Mucosa of descending colon (tissue), 3 donors: ENCODE results near the gene LENG9. TPM values are rescaled to one million over a fixed set of nuclear protein-coding genes. Genes with fewer than 3 reads are reported as not detected.

Source experiments
- ATAC-seq: fragments of 200-7000 bp; cut with Tn5 transposase; one replicate; pipeline ENCODE4 v1.9.1; 2020; ENCODE audit warnings: mild to moderate bottlenecking, moderate library complexity
- DNase-seq, 3 donors: peaks; one replicate each; pipeline ENCODE4 v3.0.0-alpha.2; 2020
- H3K36me3 ChIP-seq: fragments of 200-600 bp; one replicate; pipeline ENCODE4 v1.8.0; 2021; ENCODE audit warnings: low read depth, mild to moderate bottlenecking
- H3K4me1 ChIP-seq: fragments of 200-600 bp; one replicate; pipeline ENCODE4 v1.8.0; 2021; ENCODE audit warnings: low read depth, mild to moderate bottlenecking
- H3K4me3 ChIP-seq: fragments of 200-600 bp; one replicate; pipeline ENCODE4 v1.8.0; 2021; ENCODE audit warnings: mild to moderate bottlenecking
- H3K9me3 ChIP-seq: fragments of 200-600 bp; one replicate; pipeline ENCODE4 v1.8.0; 2021; ENCODE audit warnings: mild to moderate bottlenecking
- intact Hi-C, 2 donors: fragments of 100-400 bp; cut with DNase I in 1 of 2; cut with micrococcal nuclease in 1 of 2; formaldehyde crosslinking; loops; one replicate each; pipeline versions ENCODE4 v1.11.0 to v1.11.1; 2022; cut with DNase I, micrococcal nuclease
- total RNA-seq, 3 donors: library from RNA; stranded (reverse); fragmentation: NEBNext Ultra II Directional in 2 of 3; extraction: Animal tissue kit (Norgen Biotek cat#: 25700) in 2 of 3; gene quantifications; one replicate each; pipeline versions ENCODE4 v1.2.1 to v1.2.4, GENCODE V29; 2021 to 2023
- TF ChIP-seq, protein P1 (sequence below): fragments of 200-600 bp; IDR thresholded peaks from one replicate; pipeline ENCODE4 v1.8.0; 2022; ENCODE audit warnings: antibody characterized with exemption, mild to moderate bottlenecking
- donor health status: DM: no; HTN: no; CAD: no; lungs with moderate emphysema.
- donor health status: DM: no; HTN: no; CAD: no.
- donor health status: DM: no; HTN: yes; CAD: no.

Gene LENG9
- total RNA-seq, 3 donors from 2014 or later = 9.2 to 21.6 (median 20.9) TPM

DNA sequence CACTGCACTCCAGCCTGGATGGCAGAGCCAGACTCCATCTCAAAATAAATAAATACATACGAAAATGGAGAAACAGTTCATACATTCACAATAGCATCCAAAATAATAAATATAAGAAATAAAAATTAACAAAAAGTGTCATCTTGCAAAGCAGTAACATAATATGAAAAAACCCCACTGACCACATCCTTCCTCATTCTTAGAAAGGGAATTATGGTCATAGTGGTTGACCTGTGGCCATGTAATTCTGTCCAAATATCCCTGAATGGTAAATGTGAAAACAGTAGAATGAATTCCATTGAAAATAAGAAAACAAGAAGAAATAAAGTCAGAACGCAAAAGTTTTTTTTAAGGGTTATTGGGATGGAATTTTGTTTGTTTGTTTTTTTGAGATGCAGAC, 16.5 kb upstream of the LENG9 start:
- TF ChIP-seq, protein P1, sequence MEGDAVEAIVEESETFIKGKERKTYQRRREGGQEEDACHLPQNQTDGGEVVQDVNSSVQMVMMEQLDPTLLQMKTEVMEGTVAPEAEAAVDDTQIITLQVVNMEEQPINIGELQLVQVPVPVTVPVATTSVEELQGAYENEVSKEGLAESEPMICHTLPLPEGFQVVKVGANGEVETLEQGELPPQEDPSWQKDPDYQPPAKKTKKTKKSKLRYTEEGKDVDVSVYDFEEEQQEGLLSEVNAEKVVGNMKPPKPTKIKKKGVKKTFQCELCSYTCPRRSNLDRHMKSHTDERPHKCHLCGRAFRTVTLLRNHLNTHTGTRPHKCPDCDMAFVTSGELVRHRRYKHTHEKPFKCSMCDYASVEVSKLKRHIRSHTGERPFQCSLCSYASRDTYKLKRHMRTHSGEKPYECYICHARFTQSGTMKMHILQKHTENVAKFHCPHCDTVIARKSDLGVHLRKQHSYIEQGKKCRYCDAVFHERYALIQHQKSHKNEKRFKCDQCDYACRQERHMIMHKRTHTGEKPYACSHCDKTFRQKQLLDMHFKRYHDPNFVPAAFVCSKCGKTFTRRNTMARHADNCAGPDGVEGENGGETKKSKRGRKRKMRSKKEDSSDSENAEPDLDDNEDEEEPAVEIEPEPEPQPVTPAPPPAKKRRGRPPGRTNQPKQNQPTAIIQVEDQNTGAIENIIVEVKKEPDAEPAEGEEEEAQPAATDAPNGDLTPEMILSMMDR = no peak
- H3K4me3 ChIP-seq = no peak overlapping the region
- no peaks in the 10 kb centered on the region for H3K9me3 ChIP-seq
- H3K4me1 ChIP-seq = peaks cover 8% of the 10 kb centered on the region
- intact Hi-C loops = no loop called here
- DNase-seq (no peak), ATAC-seq (no peak)
- H3K36me3 ChIP-seq = no peaks in the 10 kb centered on the region

DNA sequence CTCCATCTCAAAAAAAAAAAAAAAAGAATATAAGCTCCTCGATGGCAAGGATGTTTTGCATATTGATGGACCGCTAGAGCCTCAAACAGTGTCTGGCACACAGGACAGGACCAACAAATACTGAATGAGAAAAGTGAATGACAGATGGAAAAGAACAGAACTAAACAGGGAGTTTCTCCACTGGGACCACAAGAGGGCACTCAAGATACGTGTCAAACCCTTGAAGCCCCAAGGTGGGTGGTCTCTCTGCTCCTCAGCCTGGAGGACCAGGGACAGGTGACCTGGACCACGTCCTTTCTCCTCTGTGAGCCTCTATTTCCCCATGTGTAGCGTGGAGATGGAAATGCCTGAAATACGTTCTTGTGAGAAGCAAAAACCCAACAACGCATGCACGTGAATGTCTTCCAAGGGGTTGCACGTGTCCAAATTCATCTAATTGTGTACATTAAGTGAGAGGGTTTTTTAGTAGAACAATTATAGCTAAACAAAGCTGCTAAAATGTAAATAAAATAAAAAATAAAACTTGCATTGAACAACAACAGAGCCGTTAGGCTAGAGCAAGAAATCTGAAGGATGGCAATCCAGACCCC, 15.2 kb upstream of the LENG9 start:
- DNase-seq (no peak), ATAC-seq (peak; percentile 57)
- Histone ChIP-seq H3K9me3 (no peaks in the 10 kb centered on the region), H3K36me3 (no peaks in the 10 kb centered on the region), H3K4me1 (peaks cover 11% of the 10 kb centered on the region), H3K4me3 (no peak overlapping the region)
- TF ChIP-seq, protein P1 = peak; percentile 34
- intact Hi-C loops = no loop called here

DNA sequence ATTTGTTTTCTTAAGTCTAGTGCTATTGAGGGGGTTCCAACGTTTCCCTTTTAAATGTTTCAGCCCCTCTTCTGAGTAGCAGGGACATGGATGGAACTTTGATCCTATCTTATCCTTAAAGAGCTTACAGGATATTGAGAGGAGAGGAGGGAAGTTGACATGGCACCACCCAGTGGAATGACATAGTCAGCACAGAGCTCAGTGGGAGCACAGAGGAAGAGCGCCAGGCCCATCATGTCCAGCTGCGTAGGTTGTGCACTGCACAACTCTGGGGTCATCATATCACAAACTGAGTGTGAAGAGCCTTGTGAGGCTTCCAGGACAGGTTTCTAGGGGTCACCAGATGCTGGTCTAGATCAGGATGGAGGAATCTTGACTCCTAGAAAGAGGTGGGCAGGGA, 14.1 kb upstream of the LENG9 start:
- Histone ChIP-seq H3K36me3 (no peaks in the 10 kb centered on the region), H3K9me3 (no peaks in the 10 kb centered on the region), H3K4me3 (no peak overlapping the region), H3K4me1 (peaks cover 20% of the 10 kb centered on the region)
- ATAC-seq (peak; percentile 58), DNase-seq (peak in 1 of 3 donors; percentile 55)
- intact Hi-C loops = no loop called here
- TF ChIP-seq, protein P1 = no peak

DNA sequence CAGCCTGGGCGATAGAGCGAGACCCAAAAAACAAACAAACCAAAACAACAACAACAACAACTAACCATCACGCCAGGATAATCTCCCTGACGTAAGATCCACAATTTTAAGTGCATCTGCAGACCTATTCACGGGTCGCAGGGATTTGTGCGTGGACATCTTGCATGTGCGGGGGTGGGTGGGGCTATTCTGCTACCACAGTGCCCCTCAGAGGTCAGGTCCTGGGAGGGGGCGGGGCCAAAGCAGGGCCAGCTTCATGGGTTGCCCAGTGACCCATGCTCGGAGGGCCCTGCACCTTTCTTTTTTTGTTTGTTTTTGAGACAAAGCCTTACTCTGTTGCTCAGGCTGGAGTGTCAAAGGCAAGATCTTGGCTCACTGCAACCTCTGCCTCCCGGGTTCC, 12.1 kb upstream of the LENG9 start:
- TF ChIP-seq, protein P1 = no peak
- Histone ChIP-seq H3K4me3 (no peak overlapping the region), H3K36me3 (no peaks in the 10 kb centered on the region), H3K4me1 (peaks cover 21% of the 10 kb centered on the region), H3K9me3 (no peaks in the 10 kb centered on the region)
- ATAC-seq = no peak
- DNase-seq = peak in 1 of 3 donors; percentile 39
- intact Hi-C loops = no loop called here

DNA sequence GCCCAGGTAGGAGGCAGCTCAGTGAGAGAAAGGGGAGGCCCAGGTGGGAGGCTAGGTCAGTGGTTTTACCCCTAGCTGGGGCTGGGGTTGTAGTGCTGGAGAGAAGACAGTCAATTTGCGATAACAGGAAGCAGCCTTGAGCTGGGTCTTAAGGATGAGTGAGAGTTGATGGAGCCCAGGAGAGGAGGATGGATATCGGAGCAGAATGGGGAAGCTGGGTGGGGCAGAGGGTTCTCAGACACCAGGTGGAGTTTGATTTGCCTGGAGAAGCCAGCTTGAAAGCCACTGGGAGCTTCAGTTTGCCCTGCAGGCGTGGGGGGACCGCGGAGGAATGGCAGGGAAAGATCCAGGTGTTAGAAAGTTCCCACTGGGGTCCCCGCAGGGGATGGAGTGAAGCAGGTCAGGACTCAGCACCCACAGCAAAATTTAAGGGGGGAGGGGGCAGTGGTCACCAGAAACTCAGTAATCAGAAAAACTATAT, 10.4 kb upstream of the LENG9 start:
- DNase-seq = peak in 1 of 3 donors; percentile 54
- intact Hi-C loops = no loop called here
- TF ChIP-seq, protein P1 = no peak
- Histone ChIP-seq H3K9me3 (no peaks in the 10 kb centered on the region), H3K36me3 (no peaks in the 10 kb centered on the region), H3K4me3 (no peak overlapping the region), H3K4me1 (peaks cover 34% of the 10 kb centered on the region)
- ATAC-seq = no peak
